GM19193 (cell line): ENCODE measurements around the gene MEIS3.

Experiments used
- POLR2A ChIP-seq: IDR thresholded peaks from 4 replicates; pipeline ENCODE4 v1.6.1; 2011; ENCODE audit not compliant: insufficient read depth, insufficient read length; ENCODE audit errors: extremely low read depth

The MEIS3 gene

DNA sequence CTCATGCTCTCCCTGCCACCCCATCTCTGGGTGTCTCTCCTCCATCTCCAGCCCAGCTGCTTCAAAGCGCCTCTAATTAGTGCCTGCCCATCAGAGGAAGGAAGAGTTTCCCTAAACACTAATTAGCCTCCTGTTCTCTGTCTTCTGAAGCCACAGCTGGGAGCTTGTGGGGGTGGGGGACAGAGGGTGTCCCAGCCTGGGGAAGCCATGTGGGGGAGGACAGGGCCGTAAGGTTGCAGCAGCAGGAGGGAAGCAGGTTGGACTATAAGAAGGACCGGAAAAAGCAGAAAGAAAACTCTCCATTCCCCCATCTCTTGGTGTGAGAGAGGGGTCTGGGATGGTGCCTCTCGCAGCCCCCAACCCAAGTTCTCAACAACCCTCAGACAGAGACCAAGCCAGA, 26.2 kb upstream of the MEIS3 start:
- no peak for TF ChIP-seq POLR2A

DNA sequence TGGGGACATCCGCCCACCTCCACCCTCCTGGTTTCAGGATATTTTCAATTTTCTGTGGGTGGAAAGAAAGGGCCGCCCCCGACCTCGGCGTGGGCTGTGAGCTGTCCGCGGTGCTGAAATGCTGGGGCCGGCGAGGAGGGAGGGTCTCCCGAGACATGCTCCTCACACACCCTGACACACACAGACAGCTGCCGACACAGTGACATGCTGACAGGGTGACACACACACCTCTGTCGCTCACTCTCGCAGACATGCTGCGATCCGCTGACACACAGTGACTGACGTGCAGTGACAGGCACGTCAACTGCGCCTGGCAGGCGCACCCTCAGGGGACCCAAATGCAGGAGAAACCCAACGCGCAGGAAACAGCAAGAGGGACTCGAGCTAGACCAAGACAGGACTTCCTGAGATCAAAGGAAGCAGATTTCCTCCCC, 25.1 kb upstream of the MEIS3 start:
- no peak for TF ChIP-seq POLR2A

- TF ChIP-seq POLR2A: no peak
Observed at GRCh38 chr19:47443331-47443730, 24.0 kb upstream of the MEIS3 start.

DNA sequence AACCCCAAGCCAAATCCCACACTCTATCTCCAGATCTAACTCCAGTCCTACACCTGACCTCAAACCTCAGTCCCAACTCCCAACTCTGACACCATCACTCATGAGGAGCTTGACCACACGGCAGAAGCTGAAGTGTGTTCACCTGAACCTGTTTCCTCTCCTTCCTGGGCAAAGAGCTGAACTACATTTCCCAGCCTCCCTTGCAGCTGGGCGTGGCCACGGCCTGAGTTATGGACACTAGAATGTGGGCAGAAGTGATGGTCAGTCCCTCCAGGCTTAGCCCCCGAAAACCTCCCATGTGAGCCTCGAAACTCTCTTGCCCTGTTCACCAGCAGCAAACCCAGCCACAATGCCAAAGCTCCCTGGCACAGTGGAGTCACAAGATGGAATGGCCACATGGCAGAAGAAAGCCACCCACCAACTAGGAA, 19.5 kb upstream of the MEIS3 start:
- no peak for TF ChIP-seq POLR2A

- no peak for TF ChIP-seq POLR2A
Observed at GRCh38 chr19:47437500-47437899, 18.2 kb upstream of the MEIS3 start.

GRCh38 chr19:47436712-47437401, 17.5 kb upstream of the MEIS3 start:
- TF ChIP-seq POLR2A: no peak

DNA sequence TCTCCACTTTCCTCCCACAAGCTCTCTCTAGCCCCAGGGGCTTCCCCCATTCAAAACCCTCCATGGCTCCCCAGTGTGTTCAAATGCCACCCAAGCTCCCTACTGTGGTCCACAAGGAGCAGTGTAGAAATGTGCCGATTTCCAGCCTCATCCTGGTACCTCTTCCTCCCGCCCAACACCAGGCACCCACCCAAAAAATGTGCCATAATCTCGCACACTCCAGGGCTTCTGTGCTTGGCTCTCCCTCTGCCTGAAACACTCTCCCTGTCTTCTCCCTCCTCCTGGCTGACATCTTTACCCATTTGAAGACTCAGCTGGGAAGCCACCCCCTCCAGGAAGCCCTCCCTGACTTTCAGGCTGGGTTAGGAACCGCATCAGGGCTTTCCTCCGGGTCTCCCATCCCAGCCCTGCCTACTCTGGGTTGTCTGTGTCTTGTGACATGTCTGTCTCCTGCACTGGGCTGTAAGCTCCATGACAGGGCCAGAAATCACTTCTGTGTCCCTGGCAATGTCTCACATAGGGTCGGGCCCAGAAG, 16.6 kb upstream of the MEIS3 start:
- no peak for TF ChIP-seq POLR2A

GRCh38 chr19:47435196-47435595, 15.9 kb upstream of the MEIS3 start:
- TF ChIP-seq POLR2A: no peak

- no peak for TF ChIP-seq POLR2A
Observed at GRCh38 chr19:47434088-47434487, 14.8 kb upstream of the MEIS3 start.

GRCh38 chr19:47433121-47433520, 13.8 kb upstream of the MEIS3 start:
- TF ChIP-seq POLR2A: no peak

GRCh38 chr19:47432499-47432898, 13.2 kb upstream of the MEIS3 start:
- no peak for TF ChIP-seq POLR2A

DNA sequence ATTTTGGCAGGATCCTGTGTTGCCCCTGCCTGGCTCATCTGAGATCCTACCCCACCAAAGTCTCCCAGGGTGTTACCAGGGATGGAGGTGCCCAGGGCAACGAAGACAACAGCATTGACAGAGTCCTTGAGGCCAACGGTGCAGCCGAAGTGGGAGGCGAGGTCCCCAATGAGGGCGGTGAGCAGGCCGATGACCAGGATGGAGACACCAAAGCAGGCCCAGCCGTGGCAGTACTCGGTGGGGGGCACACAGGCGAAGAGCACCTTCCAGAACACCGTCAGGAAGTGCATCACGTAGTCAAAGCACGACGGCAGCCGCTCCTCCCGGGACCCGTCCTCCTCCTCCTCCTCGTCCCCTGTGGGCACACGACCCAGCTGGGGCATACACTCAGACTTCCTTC, 12.8 kb upstream of the MEIS3 start:
- TF ChIP-seq POLR2A: no peak

- TF ChIP-seq POLR2A: no peak
Observed at GRCh38 chr19:47430041-47430802, 10.9 kb upstream of the MEIS3 start.

GRCh38 chr19:47429140-47429793, 9.9 kb upstream of the MEIS3 start:
- no peak for TF ChIP-seq POLR2A

- TF ChIP-seq POLR2A: no peak
Observed at GRCh38 chr19:47428177-47428894, 9.0 kb upstream of the MEIS3 start.
